Natural killer cell (primary cell): ENCODE data around the gene DENND5B. TPM values are rescaled to one million over a fixed set of nuclear protein-coding genes. Genes with fewer than 3 reads are reported as not detected.

ENCODE experiments used
- ATAC-seq, 3 donors: fragments of 150-1000 bp in 2 of 3; fragments of 200-7000 bp in 1 of 3; cut with Tn5 transposase; 1 replicate in 1 of 3; 2 replicates in 2 of 3; pipeline ENCODE4 v1.10.0; 2021; ENCODE audit warnings: mild to moderate bottlenecking in 2 of 3, moderate library complexity in 2 of 3
- DNase-seq, 2 donors: peaks; one replicate each; pipeline versions ENCODE4 v3.0.0 to v3.0.0-alpha.2; 2013 to 2021; ENCODE audit warnings: mixed read lengths in 1 of 2
- H3K27ac ChIP-seq: one replicate; pipeline ENCODE4 v1.5.1; 2013; ENCODE audit warnings: mild to moderate bottlenecking, low read length
- H3K27me3 ChIP-seq: one replicate; pipeline ENCODE4 v1.6.1; 2013; ENCODE audit warnings: low read length; ENCODE audit not compliant: control insufficient read depth, insufficient read depth
- H3K36me3 ChIP-seq: one replicate; pipeline ENCODE4 v1.6.1; 2013; ENCODE audit warnings: low read length; ENCODE audit not compliant: control insufficient read depth, insufficient read depth
- H3K4me1 ChIP-seq: one replicate; pipeline ENCODE4 v1.6.1; 2013; ENCODE audit warnings: low read length; ENCODE audit not compliant: control insufficient read depth, insufficient read depth
- H3K4me3 ChIP-seq: one replicate; pipeline ENCODE4 v1.5.1; 2013; ENCODE audit warnings: low read length
- H3K9me3 ChIP-seq: one replicate; pipeline ENCODE4 v1.6.1; 2013; ENCODE audit warnings: low read length; ENCODE audit not compliant: control insufficient read depth, insufficient read depth
- H3K27ac Mint-ChIP-seq, 2 donors: one replicate each; pipeline ENCODE4 v1.8.0; 2022; ENCODE audit warnings: mild to moderate bottlenecking in 2 of 2, mixed read lengths in 2 of 2, moderate library complexity in 1 of 2
- H3K27me3 Mint-ChIP-seq, 2 donors: one replicate each; pipeline ENCODE4 v1.8.0; 2022; ENCODE audit warnings: low read depth in 2 of 2, mixed read lengths in 2 of 2
- H3K36me3 Mint-ChIP-seq: one replicate; pipeline ENCODE4 v1.8.0; 2022; ENCODE audit warnings: mixed read lengths
- H3K4me1 Mint-ChIP-seq, 2 donors: one replicate each; pipeline ENCODE4 v1.8.0; 2022; ENCODE audit warnings: mixed read lengths in 2 of 2
- H3K4me3 Mint-ChIP-seq: one replicate; pipeline ENCODE4 v1.8.0; 2022; ENCODE audit warnings: mild to moderate bottlenecking, moderate library complexity, mixed read lengths
- H3K9me3 Mint-ChIP-seq, 2 donors: one replicate each; pipeline ENCODE4 v1.8.0; 2022; ENCODE audit warnings: mixed read lengths in 2 of 2
- WGBS: methylation state at CpG from one replicate; pipeline ENCODE4 v1.1.7; 2013; ENCODE audit warnings: missing lambda C conversion rate; ENCODE audit not compliant: insufficient coverage; 5-methylcytosine and 5-hydroxymethylcytosine counted together
- intact Hi-C: fragments of 100-400 bp; cut with micrococcal nuclease; formaldehyde crosslinking; loops from one replicate; pipeline ENCODE4 v1.14.2; 2022
- total RNA-seq, 4 donors: library from RNA; stranded (reverse); fragments of 120-200 nt in 1 of 4; gene quantifications; one replicate each; pipeline versions ENCODE4 v1.2.3 to v1.2.4, GENCODE V29; 2013 to 2022
- TF ChIP-seq, protein P1 (sequence below): fragments of 200-600 bp; IDR thresholded peaks from one replicate; pipeline ENCODE4 v1.8.0; 2022; ENCODE audit warnings: antibody characterized with exemption

The DENND5B gene
- total RNA-seq, 3 donors from 2014 or later (not counting 1 experiment from before 2014, with no cell fraction given) = 0.52 to 2.4 (median 0.70) TPM

DNA sequence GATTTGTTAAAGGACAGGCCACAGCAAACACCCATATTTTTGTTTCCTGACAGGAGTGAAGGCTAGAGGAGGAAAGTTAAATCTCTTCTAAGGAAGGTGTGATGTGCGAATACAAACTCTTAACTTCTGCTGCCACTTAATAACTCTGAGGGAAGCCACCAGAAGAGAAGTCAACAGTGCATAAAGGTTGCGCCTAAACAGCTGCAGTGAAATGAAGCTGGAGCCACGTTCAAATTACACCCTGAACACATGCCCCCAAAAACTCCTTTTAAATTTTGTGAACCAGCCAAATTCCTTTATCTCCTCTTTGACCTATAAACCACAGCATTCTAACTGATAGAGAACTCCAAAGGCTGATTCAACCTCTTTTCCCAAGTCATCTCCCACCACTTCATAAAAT lies 22.4 kb downstream of the DENND5B start:
- Histone ChIP-seq H3K9me3 (no peaks in the 10 kb centered on the region), H3K27me3 (no peaks in the 10 kb centered on the region), H3K36me3 (no peaks in the 10 kb centered on the region), H3K4me3 (no peak overlapping the region), H3K4me1 (no peaks in the 10 kb centered on the region), H3K27ac (no peak overlapping the region)
- no peaks in the 10 kb centered on the region for H3K36me3 Mint-ChIP-seq
- H3K27ac Mint-ChIP-seq = no peak overlapping the region
- intact Hi-C loops = no loop called here
- DNase-seq = no peak
- H3K9me3 Mint-ChIP-seq = no peaks in the 10 kb centered on the region
- WGBS = 71% methylated on average over 3 of the region's 3 CpGs
- TF ChIP-seq, protein P1, sequence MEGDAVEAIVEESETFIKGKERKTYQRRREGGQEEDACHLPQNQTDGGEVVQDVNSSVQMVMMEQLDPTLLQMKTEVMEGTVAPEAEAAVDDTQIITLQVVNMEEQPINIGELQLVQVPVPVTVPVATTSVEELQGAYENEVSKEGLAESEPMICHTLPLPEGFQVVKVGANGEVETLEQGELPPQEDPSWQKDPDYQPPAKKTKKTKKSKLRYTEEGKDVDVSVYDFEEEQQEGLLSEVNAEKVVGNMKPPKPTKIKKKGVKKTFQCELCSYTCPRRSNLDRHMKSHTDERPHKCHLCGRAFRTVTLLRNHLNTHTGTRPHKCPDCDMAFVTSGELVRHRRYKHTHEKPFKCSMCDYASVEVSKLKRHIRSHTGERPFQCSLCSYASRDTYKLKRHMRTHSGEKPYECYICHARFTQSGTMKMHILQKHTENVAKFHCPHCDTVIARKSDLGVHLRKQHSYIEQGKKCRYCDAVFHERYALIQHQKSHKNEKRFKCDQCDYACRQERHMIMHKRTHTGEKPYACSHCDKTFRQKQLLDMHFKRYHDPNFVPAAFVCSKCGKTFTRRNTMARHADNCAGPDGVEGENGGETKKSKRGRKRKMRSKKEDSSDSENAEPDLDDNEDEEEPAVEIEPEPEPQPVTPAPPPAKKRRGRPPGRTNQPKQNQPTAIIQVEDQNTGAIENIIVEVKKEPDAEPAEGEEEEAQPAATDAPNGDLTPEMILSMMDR = no peak
- H3K4me3 Mint-ChIP-seq = no peak overlapping the region
- ATAC-seq = no peak
- peaks cover 0 to 8% of the 10 kb centered on the region in 2 donors for H3K27me3 Mint-ChIP-seq
- H3K4me1 Mint-ChIP-seq = no peaks in the 10 kb centered on the region

DNA sequence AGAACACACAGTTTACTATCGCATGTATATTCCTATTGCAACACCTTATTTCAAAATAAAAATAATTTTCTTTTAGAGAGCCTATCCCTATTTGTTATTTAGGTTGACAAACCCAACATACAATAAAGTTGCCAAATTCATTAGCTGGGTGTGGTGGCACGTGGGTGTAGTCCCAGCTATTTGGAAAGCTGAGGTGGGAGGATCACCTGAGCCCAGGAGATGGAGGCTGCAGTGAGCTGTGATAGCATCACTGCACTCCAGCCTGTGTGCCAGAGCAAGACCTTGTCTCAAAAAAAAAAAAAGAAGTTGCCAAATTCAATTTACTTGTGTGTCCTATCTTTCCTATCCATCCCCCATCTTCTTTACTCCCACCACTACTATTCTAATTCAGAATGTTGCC lies 23.9 kb downstream of the DENND5B start:
- no peak overlapping the region for H3K27ac Mint-ChIP-seq
- no peaks in the 10 kb centered on the region for H3K4me1 ChIP-seq
- no peaks in the 10 kb centered on the region for H3K27me3 Mint-ChIP-seq
- H3K27me3 ChIP-seq = no peaks in the 10 kb centered on the region
- no peak overlapping the region for H3K4me3 Mint-ChIP-seq
- ATAC-seq (no peak), DNase-seq (no peak)
- TF ChIP-seq, protein P1 = no peak
- 79% methylated on average over 2 of the region's 2 CpGs for WGBS
- no peak overlapping the region for H3K27ac ChIP-seq
- intact Hi-C loops = no loop called here
- no peaks in the 10 kb centered on the region for H3K36me3 ChIP-seq
- H3K9me3 ChIP-seq = no peaks in the 10 kb centered on the region
- H3K36me3 Mint-ChIP-seq = no peaks in the 10 kb centered on the region
- no peak overlapping the region for H3K4me3 ChIP-seq
- H3K4me1 Mint-ChIP-seq = no peaks in the 10 kb centered on the region
- H3K9me3 Mint-ChIP-seq = no peaks in the 10 kb centered on the region

- 82% methylated on average over 1 of the region's 2 CpGs for WGBS
- Mint-ChIP-seq H3K4me3 (no peak overlapping the region), H3K9me3 (no peaks in the 10 kb centered on the region), H3K27me3 (no peaks in the 10 kb centered on the region), H3K27ac (no peak overlapping the region), H3K4me1 (no peaks in the 10 kb centered on the region), H3K36me3 (no peaks in the 10 kb centered on the region)
- ATAC-seq (no peak), DNase-seq (no peak)
- no peak overlapping the region for H3K27ac ChIP-seq
- H3K27me3 ChIP-seq = no peaks in the 10 kb centered on the region
- H3K4me1 ChIP-seq = no peaks in the 10 kb centered on the region
- TF ChIP-seq, protein P1 = no peak
- no peak overlapping the region for H3K4me3 ChIP-seq
- no peaks in the 10 kb centered on the region for H3K36me3 ChIP-seq
- intact Hi-C loops = no loop called here
- H3K9me3 ChIP-seq = no peaks in the 10 kb centered on the region
These were observed 24.4 kb downstream of the DENND5B start for GRCh38 chr12:31566547-31566946.

DNA sequence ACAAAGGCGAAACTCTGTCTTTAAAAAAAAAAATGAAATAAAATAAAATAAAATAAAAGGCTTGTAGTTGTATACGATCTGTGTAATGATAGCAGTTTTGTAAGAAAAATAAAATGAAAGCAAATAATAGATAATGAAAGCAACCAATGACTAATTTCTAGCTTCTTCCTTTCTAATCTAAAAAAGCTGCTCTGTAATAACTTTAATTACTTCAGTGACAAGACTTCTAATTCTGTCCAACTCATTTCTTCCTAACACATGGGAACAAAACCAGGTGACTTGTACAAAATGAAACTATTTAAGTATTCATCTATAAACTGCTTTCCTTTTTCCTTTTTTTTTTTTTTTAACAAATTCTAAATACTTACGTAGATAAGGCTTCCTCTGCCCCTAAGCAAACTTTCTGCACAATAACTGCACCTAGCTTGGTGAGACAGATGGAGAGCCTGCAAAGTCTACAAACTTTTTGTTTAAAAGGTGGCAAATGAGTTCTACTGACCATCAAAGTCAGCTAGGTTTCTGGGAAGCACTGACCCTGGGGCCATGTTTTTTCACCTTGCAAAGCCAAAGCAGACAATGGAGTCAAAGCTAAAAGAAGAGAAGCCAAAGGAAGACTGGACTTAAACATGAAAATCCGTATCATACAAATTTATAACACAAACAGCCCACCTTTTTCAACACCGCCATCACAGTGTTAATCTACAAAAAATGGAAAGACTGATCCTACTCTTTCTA lies 28.2 kb downstream of the DENND5B start:
- no peak for DNase-seq
- Histone ChIP-seq H3K27ac (no peak overlapping the region), H3K4me3 (no peak overlapping the region), H3K9me3 (no peaks in the 10 kb centered on the region), H3K36me3 (no peaks in the 10 kb centered on the region), H3K27me3 (peaks cover 1% of the 10 kb centered on the region), H3K4me1 (no peaks in the 10 kb centered on the region)
- H3K27ac Mint-ChIP-seq = no peak overlapping the region
- no peaks in the 10 kb centered on the region for H3K9me3 Mint-ChIP-seq
- intact Hi-C loops = no loop called here
- no peak for ATAC-seq
- 97% methylated on average over 2 of the region's 5 CpGs for WGBS
- no peaks in the 10 kb centered on the region for H3K4me1 Mint-ChIP-seq
- TF ChIP-seq, protein P1 = no peak
- no peaks in the 10 kb centered on the region for H3K36me3 Mint-ChIP-seq
- peaks cover 13 to 14% of the 10 kb centered on the region in 2 donors for H3K27me3 Mint-ChIP-seq
- H3K4me3 Mint-ChIP-seq = no peak overlapping the region
